ENCODE data around the gene ADAMTS6.

ADAMTS6 gene

GRCh38 chr5:65103756-65104440 lies 377.8 kb downstream of the ADAMTS6 start:
- peak; percentile 46 for DNase-seq (ENCODE audit: low read depth)

DNA sequence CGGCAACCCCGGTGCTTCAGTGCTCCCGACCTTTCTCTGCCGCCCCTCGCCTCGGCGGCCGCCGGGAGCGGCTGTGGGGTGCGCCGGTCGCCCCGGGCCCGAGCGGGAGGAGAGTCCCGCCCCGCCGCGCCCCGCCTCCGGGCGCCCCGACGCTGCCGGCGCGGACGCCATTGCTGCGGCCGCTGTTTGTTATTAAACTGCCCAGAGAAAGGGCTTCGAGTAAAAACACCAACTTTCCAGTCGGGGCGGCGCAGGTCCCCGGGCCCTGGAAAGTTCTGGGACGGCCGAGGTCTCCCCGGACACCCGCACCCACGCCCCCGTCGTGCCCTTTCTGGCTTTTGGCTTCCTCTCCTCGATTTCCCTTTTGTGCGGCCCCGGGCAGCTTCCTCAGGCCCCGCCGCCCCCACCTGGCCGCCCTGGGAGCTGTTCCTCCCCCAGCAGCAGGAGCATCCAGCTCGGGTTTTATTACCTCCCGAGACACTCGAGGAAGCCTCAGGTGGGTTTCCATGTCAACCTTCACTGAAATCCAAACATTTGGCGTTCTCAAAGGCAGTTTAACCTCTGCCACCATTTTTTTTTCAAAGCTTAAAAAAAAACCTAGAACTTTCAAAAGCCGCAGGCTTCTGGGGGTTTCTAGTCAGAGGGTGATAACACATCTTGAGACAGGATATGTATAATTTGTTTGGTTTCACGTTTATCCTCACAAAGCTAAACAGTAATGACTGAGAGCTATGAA lies 378.6 kb downstream of the ADAMTS6 start:
- peak; percentile 80 for DNase-seq (ENCODE audit: low read depth)

DNA sequence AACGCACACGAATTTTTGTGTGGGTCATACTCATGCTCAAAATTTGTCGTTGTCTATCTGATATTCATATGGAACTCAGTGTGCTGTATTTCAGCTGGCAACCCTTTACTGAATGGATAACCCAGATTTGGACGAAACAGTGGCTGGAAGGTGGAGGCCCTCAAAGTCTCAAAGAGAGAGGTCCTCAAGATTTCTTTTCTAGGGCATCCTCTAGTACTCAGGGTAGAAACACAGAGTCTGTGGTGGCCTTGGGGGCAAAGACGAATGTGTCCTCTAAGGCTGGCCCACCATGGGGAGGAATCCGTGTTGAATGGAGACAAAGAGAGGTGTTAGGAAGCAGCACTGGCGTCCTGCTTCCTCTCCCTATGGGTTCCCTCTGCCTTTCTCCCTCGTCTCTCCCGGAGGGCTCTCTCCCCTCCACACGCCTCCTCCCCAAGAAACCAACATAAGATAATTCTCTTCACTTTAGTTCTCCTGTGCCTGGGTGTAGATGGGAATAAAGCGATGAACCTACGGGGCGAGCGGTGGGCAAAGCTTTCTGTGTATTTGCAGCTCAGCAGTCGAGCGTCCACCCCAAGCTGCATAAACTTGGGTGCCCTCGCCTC lies 379.2 kb downstream of the ADAMTS6 start:
- DNase-seq (ENCODE audit: low read depth) = no peak

GRCh38 chr5:65101632-65102100 lies 380.1 kb downstream of the ADAMTS6 start:
- DNase-seq (ENCODE audit: low read depth) = peak; percentile 85

- peak; percentile 92 for DNase-seq (ENCODE audit: low read depth)
Measured at GRCh38 chr5:65100911-65101631, 380.6 kb downstream of the ADAMTS6 start.
